H1 (cell line): ENCODE results near the gene BCL6B. TPM values are rescaled to one million over a fixed set of nuclear protein-coding genes. Genes with fewer than 3 reads are reported as not detected.

Experiments used
- CTCF ChIA-PET: fragments of 300-600 bp; sonication (Branson Sonifier 250); formaldehyde crosslinking; loops from one replicate; lab custom pipeline; 2021; ENCODE audit not compliant: partially characterized antibody; lab: Charles Lee
- POLR2A ChIA-PET: fragments of 300-600 bp; sonication (Branson Sonifier 250); formaldehyde crosslinking; loops from one replicate; lab custom pipeline; 2021; ENCODE audit warnings: inconsistent platforms; ENCODE audit not compliant: partially characterized antibody; lab: Charles Lee
- DNase-seq, 2 experiments: peaks; one replicate each; pipeline versions ENCODE4 v3.0.0 to v3.0.0-alpha.2; 2010 to 2022; ENCODE audit warnings: low spot score in 2 of 2, low read depth in 1 of 2, mixed read lengths in 1 of 2
- FAIRE-seq: peaks from 2 replicates; lab custom pipeline; 2011; peaks lifted over from hg19 to GRCh38; lab: Jason Lieb, UNC
- H2AFZ ChIP-seq: 2 replicates; pipeline ENCODE4 v1.8.1; 2012; ENCODE audit warnings: low read length, inconsistent platforms
- H2AK5ac ChIP-seq: 2 replicates; pipeline ENCODE4 v1.6.1; 2013; ENCODE audit warnings: low read depth, low read length
- H2BK120ac ChIP-seq: replicated peaks from 2 replicates; pipeline ENCODE3; 2013; ENCODE audit warnings: low read depth, low read length, inconsistent platforms
- H2BK12ac ChIP-seq: 2 replicates; pipeline ENCODE4 v1.6.1; 2013; ENCODE audit warnings: low read depth, low read length
- H2BK15ac ChIP-seq: 2 replicates; pipeline ENCODE4 v1.6.1; 2013; ENCODE audit warnings: low read length
- H2BK20ac ChIP-seq: 2 replicates; pipeline ENCODE4 v1.6.1; 2013; ENCODE audit warnings: low read length
- H2BK5ac ChIP-seq: 2 replicates; pipeline ENCODE4 v1.6.1; 2013; ENCODE audit warnings: low read depth, low read length
- H3K14ac ChIP-seq: 2 replicates; pipeline ENCODE4 v1.6.1; 2013; ENCODE audit warnings: inconsistent platforms; ENCODE audit not compliant: insufficient read length
- H3K18ac ChIP-seq: 2 replicates; pipeline ENCODE4 v1.6.1; 2013; ENCODE audit warnings: low read length; ENCODE audit errors: extremely low read depth
- H3K23ac ChIP-seq: 2 replicates; pipeline ENCODE4 v1.6.1; 2013; ENCODE audit warnings: inconsistent platforms; ENCODE audit not compliant: insufficient read length
- H3K23me2 ChIP-seq: 2 replicates; pipeline ENCODE4 v1.6.1; 2013; ENCODE audit warnings: low read depth, low read length
- H3K27ac ChIP-seq: 2 replicates; pipeline ENCODE4 v1.6.1; 2011; ENCODE audit warnings: low read depth, low read length, inconsistent platforms
- H3K27me3 ChIP-seq, 4 experiments: replicated peaks in 1 of 4; 1 replicate in 1 of 4; 2 replicates in 3 of 4; pipeline versions ENCODE4 v1.6.1 to v1.8.1; 2011 to 2013; ENCODE audit warnings: low read length in 3 of 4, mild to moderate bottlenecking in 3 of 4, inconsistent platforms in 2 of 4, mixed read lengths in 2 of 4, moderate library complexity in 1 of 4; ENCODE audit not compliant: control insufficient read depth in 3 of 4, insufficient read depth in 3 of 4; ENCODE audit errors: extremely low read depth in 1 of 4
- H3K36me3 ChIP-seq, 4 experiments: 2 replicates each; pipeline versions ENCODE4 v1.6.1 to v1.8.1; 2011 to 2013; ENCODE audit warnings: mild to moderate bottlenecking in 4 of 4, low read length in 3 of 4, moderate library complexity in 2 of 4, control low read depth in 1 of 4, inconsistent platforms in 1 of 4; ENCODE audit not compliant: insufficient read depth in 4 of 4, control insufficient read depth in 2 of 4
- H3K4ac ChIP-seq: replicated peaks from 2 replicates; pipeline ENCODE3; 2013; ENCODE audit warnings: low read length, low read depth, mixed read lengths, inconsistent platforms; ENCODE audit not compliant: insufficient read length
- H3K4me1 ChIP-seq, 4 experiments: replicated peaks in 1 of 4; 1 replicate in 1 of 4; 2 replicates in 3 of 4; pipeline versions ENCODE4 v1.6.1 to v1.8.1; 2011 to 2013; ENCODE audit warnings: low read length in 3 of 4, inconsistent platforms in 2 of 4, mixed read lengths in 1 of 4; ENCODE audit not compliant: insufficient read depth in 4 of 4, control insufficient read depth in 3 of 4
- H3K4me2 ChIP-seq, 2 experiments: 2 replicates each; pipeline versions ENCODE4 v1.6.1 to v1.8.1; 2011 to 2013; ENCODE audit warnings: low read depth in 2 of 2, low read length in 2 of 2, control low read depth in 1 of 2, inconsistent platforms in 1 of 2, mild to moderate bottlenecking in 1 of 2; ENCODE audit not compliant: insufficient read depth in 1 of 2
- H3K4me3 ChIP-seq, 4 experiments: fragments of 200-600, 300-600 bp in 1 of 4; sonication (generic), shearing (Covaris generic), sonication (Bioruptor Twin) in 1 of 4; 2 replicates each; pipeline versions ENCODE4 v1.5.1 to v1.8.1; 2011 to 2016; ENCODE audit warnings: low read length in 4 of 4, low read depth in 3 of 4, control low read depth in 2 of 4, inconsistent platforms in 2 of 4, mild to moderate bottlenecking in 2 of 4, mixed read lengths in 1 of 4, moderate library complexity in 1 of 4; ENCODE audit not compliant: insufficient read depth in 2 of 4; ENCODE audit errors: extremely low read depth in 1 of 4
- H3K56ac ChIP-seq: replicated peaks from 2 replicates; pipeline ENCODE3; 2013; ENCODE audit warnings: low read depth, mild to moderate bottlenecking, mixed read lengths, low read length, inconsistent platforms; ENCODE audit not compliant: insufficient read length
- H3K79me1 ChIP-seq: 2 replicates; pipeline ENCODE4 v1.6.1; 2013; ENCODE audit warnings: low read depth, low read length, control low read depth
- H3K79me2 ChIP-seq, 2 experiments: 2 replicates each; pipeline versions ENCODE4 v1.6.1 to v1.8.1; 2012 to 2013; ENCODE audit warnings: low read length in 2 of 2, mild to moderate bottlenecking in 2 of 2, inconsistent platforms in 1 of 2; ENCODE audit not compliant: insufficient read depth in 2 of 2, control insufficient read depth in 1 of 2
- H3K9ac ChIP-seq, 4 experiments: replicated peaks in 1 of 4; 1 replicate in 1 of 4; 2 replicates in 3 of 4; pipeline versions ENCODE4 v1.6.1 to v1.8.1; 2011 to 2013; ENCODE audit warnings: low read depth in 3 of 4, low read length in 3 of 4, control low read depth in 2 of 4, mild to moderate bottlenecking in 2 of 4, moderate library complexity in 2 of 4, inconsistent platforms in 1 of 4; ENCODE audit errors: extremely low read depth in 1 of 4
- H3K9me3 ChIP-seq, 2 experiments: 2 replicates each; pipeline versions ENCODE4 v1.6.1 to v1.8.1; 2012 to 2013; ENCODE audit warnings: mild to moderate bottlenecking in 2 of 2, moderate library complexity in 2 of 2, control low read depth in 1 of 2, inconsistent platforms in 1 of 2, low read depth in 1 of 2, low read length in 1 of 2, mixed read lengths in 1 of 2; ENCODE audit not compliant: insufficient read depth in 2 of 2
- H4K20me1 ChIP-seq, 2 experiments: replicated peaks in 1 of 2; 2 replicates each; pipeline versions ENCODE3 to v1.8.1; 2011 to 2013; ENCODE audit warnings: inconsistent platforms in 2 of 2, low read length in 2 of 2, mild to moderate bottlenecking in 1 of 2; ENCODE audit not compliant: insufficient read depth in 2 of 2, control insufficient read depth in 1 of 2
- H4K5ac ChIP-seq: 2 replicates; pipeline ENCODE4 v1.6.1; 2013; ENCODE audit warnings: low read length, low read depth, mixed read lengths, inconsistent platforms; ENCODE audit not compliant: insufficient read length
- H4K8ac ChIP-seq: 2 replicates; pipeline ENCODE4 v1.8.0; 2013; ENCODE audit warnings: mild to moderate bottlenecking, moderate library complexity, low read length, inconsistent platforms; ENCODE audit not compliant: insufficient read depth; ENCODE audit errors: extremely low read depth
- H4K91ac ChIP-seq: replicated peaks from 2 replicates; pipeline ENCODE3; 2013; ENCODE audit warnings: low read length, mixed read lengths, inconsistent platforms; ENCODE audit not compliant: insufficient read length
- EZH2 ChIP-seq: fragments of 200-600 bp; sonication (generic); IDR thresholded peaks from 2 replicates; pipeline ENCODE4 v1.7.1; 2012; ENCODE audit warnings: low read depth, mild to moderate bottlenecking, moderate library complexity, low read length, inconsistent platforms; ENCODE audit not compliant: severe bottlenecking
- GTF2F1 ChIP-seq: IDR thresholded peaks from 2 replicates; pipeline ENCODE4 v1.6.1; 2012; ENCODE audit warnings: low read depth, low read length, improper control_type of control experiment, borderline replicate concordance
- HDAC6 ChIP-seq: IDR thresholded peaks from one replicate; pipeline ENCODE4 v1.7.1; 2012; ENCODE audit warnings: low read depth, mild to moderate bottlenecking, inconsistent platforms, low read length, moderate library complexity
- KDM1A ChIP-seq: fragments of 200-600, 300-600 bp; sonication (generic); IDR thresholded peaks from 2 replicates; pipeline ENCODE4 v1.7.1; 2016; ENCODE audit warnings: mild to moderate bottlenecking, low read length, borderline replicate concordance
- MAFK ChIP-seq: IDR thresholded peaks from 2 replicates; pipeline ENCODE4 v1.6.1; 2012; ENCODE audit warnings: low read depth, mild to moderate bottlenecking, improper control_type of control experiment, low read length
- NANOG ChIP-seq: IDR thresholded peaks from 2 replicates; pipeline ENCODE4 v1.6.1; 2011; ENCODE audit warnings: low read length, low read depth, mild to moderate bottlenecking, inconsistent platforms; ENCODE audit not compliant: insufficient read depth, poor library complexity, severe bottlenecking
- PHF8 ChIP-seq: fragments of 200-600 bp; sonication (generic); conservative IDR thresholded peaks from 2 replicates; pipeline ENCODE4 v1.7.1; 2012; ENCODE audit warnings: low read depth, mild to moderate bottlenecking, inconsistent platforms, low read length, moderate library complexity
- POLR2A ChIP-seq, 2 experiments: IDR thresholded peaks; 1 replicate in 1 of 2; 2 replicates in 1 of 2; pipeline ENCODE4 v1.6.1; 2011; ENCODE audit warnings: low read depth in 2 of 2, low read length in 2 of 2, mild to moderate bottlenecking in 2 of 2; ENCODE audit errors: control extremely low read depth in 1 of 2
- POU5F1 ChIP-seq: IDR thresholded peaks from 2 replicates; pipeline ENCODE4 v1.6.1; 2011; ENCODE audit warnings: low read depth, mild to moderate bottlenecking, low read length, moderate library complexity
- RAD21 ChIP-seq, 2 experiments: IDR thresholded peaks in 1 of 2; conservative IDR thresholded peaks in 1 of 2; 2 replicates each; pipeline ENCODE4 v1.6.1; 2011; ENCODE audit warnings: low read depth in 2 of 2, low read length in 2 of 2, improper control_type of control experiment in 1 of 2, inconsistent platforms in 1 of 2, mild to moderate bottlenecking in 1 of 2, moderate library complexity in 1 of 2
- YY1 ChIP-seq: IDR thresholded peaks from 2 replicates; pipeline ENCODE4 v1.6.1; 2011; ENCODE audit warnings: low read depth, mild to moderate bottlenecking, low read length
- WGBS, 2 experiments: shearing (Covaris generic) in 1 of 2; methylation state at CpG; one replicate each; pipeline versions ENCODE4 v1.1.6 to v1.1.7; 2013 to 2015; ENCODE audit warnings: low lambda C conversion rate in 2 of 2, mixed read lengths in 2 of 2, inconsistent platforms in 1 of 2, low coverage in 1 of 2, missing lambda C conversion rate in 1 of 2; ENCODE audit not compliant: insufficient replicate concordance in 2 of 2, insufficient coverage in 1 of 2, insufficient read length in 1 of 2; ENCODE audit errors: extremely low coverage in 1 of 2, missing lambda C conversion rate in 1 of 2; 5-methylcytosine and 5-hydroxymethylcytosine counted together
- polyA plus RNA-seq, 7 experiments: library from polyadenylated mRNA; depleted of rRNA in 3 of 7; stranded (reverse) in 5 of 7; unstranded in 2 of 7; fragments of >200 nt in 5 of 7; fragments of 200-250 nt in 2 of 7; gene quantifications; 1 replicate in 5 of 7; 2 replicates in 1 of 7; 4 replicates in 1 of 7; pipeline versions ENCODE4 v1.2.1 to v1.2.3, GENCODE V29; 2011 to 2013; ENCODE audit warnings: missing spikeins in 2 of 7, mixed read lengths in 2 of 7
- total RNA-seq: library from RNA; stranded (reverse); fragmentation: NEBNext Ultra II Directional; extraction: Animal tissue kit (Norgen Biotek cat#: 25700); gene quantifications from 2 replicates; pipeline ENCODE4 v1.2.1, GENCODE V29; 2021
- TF ChIP-seq, protein P1 (sequence below): IDR thresholded peaks from 2 replicates; pipeline ENCODE4 v1.6.1; 2012; ENCODE audit warnings: low read length, inconsistent platforms

The BCL6B gene
- total and polyA plus RNA-seq, 2 of the 8 experiments (the other 6 are each of a cell fraction or from before 2014, with no cell fraction given) = 6.6 to 8.7 TPM

- H4K20me1 ChIP-seq = no peaks in the 10 kb centered on the region
- H2BK12ac ChIP-seq = no peak overlapping the region
- no peak overlapping the region for H4K5ac ChIP-seq
- DNase-seq = no peak
- no peak overlapping the region for H3K4ac ChIP-seq
- H3K27me3 ChIP-seq = peaks cover 0 to 8% (median 6%) of the 10 kb centered on the region in 4 experiments; a peak in 4 of 7 replicates
- H4K91ac ChIP-seq = no peak overlapping the region
- H3K14ac ChIP-seq = no peak overlapping the region
- no peak overlapping the region for H3K56ac ChIP-seq
- H3K23ac ChIP-seq = no peak overlapping the region
- no peak overlapping the region for H2BK120ac ChIP-seq
- 80% methylated on average over 3 of the region's 3 CpGs; no CpG with 5 or more reads in 1 of the 2 experiments for WGBS, 2 experiments
- H3K4me3 ChIP-seq = no peak overlapping the region
- H3K27ac ChIP-seq = no peak overlapping the region
- no peak overlapping the region for H3K18ac ChIP-seq
- H3K23me2 ChIP-seq = peaks cover 14% of the 10 kb centered on the region
- no peaks in the 10 kb centered on the region for H3K9me3 ChIP-seq
- CTCF ChIA-PET = interaction anchor here (1.0 to 1.2 kb wide), 2 partner anchors 11 to 14 kb away, joined by 3 to 4 read pairs; no protein-coding TSS in a partner anchor
- H3K36me3 ChIP-seq = peaks cover 0 to 4% (median 2%) of the 10 kb centered on the region in 4 experiments; a peak in 3 of 8 replicates
- no peak overlapping the region for H2BK15ac ChIP-seq
- H4K8ac ChIP-seq = no peak overlapping the region
- H2BK5ac ChIP-seq = no peak overlapping the region
- no peak overlapping the region for H2BK20ac ChIP-seq
- H2AK5ac ChIP-seq = no peak overlapping the region
- H3K9ac ChIP-seq = no peak overlapping the region
- peaks cover under 1% of the 10 kb centered on the region; the same call in 1 of the 2 replicates for H3K79me1 ChIP-seq
- peaks cover 0 to 30% (median 15%) of the 10 kb centered on the region in 4 experiments; a peak in 6 of 7 replicates for H3K4me1 ChIP-seq
- peaks cover 0 to 20% of the 10 kb centered on the region in 2 experiments; a peak in 2 of 4 replicates for H3K79me2 ChIP-seq
- POLR2A ChIA-PET = interaction anchor here (1.0 to 1.4 kb wide), 2 partner anchors 16 to 20 kb away, joined by 3 to 4 read pairs; partner anchors contain the start of gene SLC16A13
- no peak overlapping the region for H3K4me2 ChIP-seq
- H2AFZ ChIP-seq = no peak overlapping the region
- FAIRE-seq = no peak
- TF ChIP-seq MAFK (no peak), KDM1A (no peak), POU5F1 (no peak), YY1 (no peak), HDAC6 (no peak), RAD21 (IDR thresholded peaks at IDR 0.05 in 1 of 2, conservative IDR thresholded peaks at IDR 0.05 in 1 of 2; ENCODE audit: low read depth in 2 of 2, low read length in 2 of 2) (no peak), EZH2 (no peak), POLR2A (IDR thresholded peaks at IDR 0.05; ENCODE audit: control extremely low read depth in 1 of 2, low read depth in 2 of 2, low read length in 2 of 2) (no peak), NANOG (no peak), GTF2F1 (no peak), PHF8 (no peak)
- TF ChIP-seq, protein P1, sequence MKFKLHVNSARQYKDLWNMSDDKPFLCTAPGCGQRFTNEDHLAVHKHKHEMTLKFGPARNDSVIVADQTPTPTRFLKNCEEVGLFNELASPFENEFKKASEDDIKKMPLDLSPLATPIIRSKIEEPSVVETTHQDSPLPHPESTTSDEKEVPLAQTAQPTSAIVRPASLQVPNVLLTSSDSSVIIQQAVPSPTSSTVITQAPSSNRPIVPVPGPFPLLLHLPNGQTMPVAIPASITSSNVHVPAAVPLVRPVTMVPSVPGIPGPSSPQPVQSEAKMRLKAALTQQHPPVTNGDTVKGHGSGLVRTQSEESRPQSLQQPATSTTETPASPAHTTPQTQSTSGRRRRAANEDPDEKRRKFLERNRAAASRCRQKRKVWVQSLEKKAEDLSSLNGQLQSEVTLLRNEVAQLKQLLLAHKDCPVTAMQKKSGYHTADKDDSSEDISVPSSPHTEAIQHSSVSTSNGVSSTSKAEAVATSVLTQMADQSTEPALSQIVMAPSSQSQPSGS = no peak
Measured at GRCh38 chr17:7016418-7016817, 6.4 kb upstream of the BCL6B start.
